HepG2 (cell line): ENCODE data around the gene THRB. TPM values are rescaled to one million over a fixed set of nuclear protein-coding genes. Genes with fewer than 3 reads are reported as not detected.
A peak's percentile ranks its signal among the peaks of the same experiment; 100 is the strongest.

Experiments
- FOXJ3 ChIP-seq: sonication (generic); formaldehyde crosslinking; IDR thresholded peaks from 2 replicates; pipeline ENCODE4 v1.4.0; 2020; ENCODE audit warnings: missing genetic modification reagents, mild to moderate bottlenecking, borderline replicate concordance
- IRF2 ChIP-seq: IDR thresholded peaks from 2 replicates; pipeline ENCODE4 v1.6.1; 2018; ENCODE audit warnings: missing genetic modification reagents, missing compliant biosample characterization
- ISL2 ChIP-seq: sonication (generic); formaldehyde crosslinking; IDR thresholded peaks from 2 replicates; pipeline ENCODE4 v1.5.0; 2020; ENCODE audit warnings: missing genetic modification reagents
- SIN3B ChIP-seq: fragments of 150-350 bp; IDR thresholded peaks from 2 replicates; pipeline ENCODE4 v1.6.1; 2014; ENCODE audit warnings: low read length
- ZFP62 ChIP-seq: sonication (generic); formaldehyde crosslinking; IDR thresholded peaks from 2 replicates; pipeline ENCODE4 v1.4.0; 2020; ENCODE audit warnings: missing genetic modification reagents
- ZNF136 ChIP-seq: sonication (generic); formaldehyde crosslinking; IDR thresholded peaks from 2 replicates; pipeline ENCODE4 v1.8.1; 2022; ENCODE audit warnings: low read depth, mild to moderate bottlenecking, moderate library complexity, missing genetic modification reagents
- ZNF292 ChIP-seq: sonication (generic); formaldehyde crosslinking; IDR thresholded peaks from 2 replicates; pipeline ENCODE4 v1.8.1; 2022; ENCODE audit warnings: mild to moderate bottlenecking, low read depth, missing genetic modification reagents, borderline replicate concordance
- ZNF644 ChIP-seq: IDR thresholded peaks from 2 replicates; pipeline ENCODE4 v1.6.1; 2016; ENCODE audit warnings: low read depth
- ZNF792 ChIP-seq: IDR thresholded peaks from 2 replicates; pipeline ENCODE4 v1.6.1; 2016
- polyA plus RNA-seq, 8 experiments: library from polyadenylated mRNA; depleted of rRNA in 3 of 8; stranded (reverse) in 7 of 8; unstranded in 1 of 8; fragments of >200 nt; fragmentation: Illumina TruSeq in 4 of 8; extraction: Trizol in 4 of 8; gene quantifications; 2 replicates each; pipeline versions ENCODE4 v1.2.1 to v1.2.3, GENCODE V29; 2011 to 2016; ENCODE audit warnings: low read depth in 4 of 8, missing spikeins in 1 of 8, mixed read lengths in 1 of 8; ENCODE audit not compliant: insufficient read depth in 1 of 8
- total RNA-seq, 5 experiments: library from RNA; depleted of rRNA; stranded (reverse); fragments of >200 nt; fragmentation: Illumina TruSeq; extraction: Trizol; gene quantifications; 2 replicates each; pipeline ENCODE4 v1.2.3, GENCODE V29; 2016; ENCODE audit warnings: low read depth in 1 of 5
- TF ChIP-seq, protein P1 (sequence below): sonication (generic); formaldehyde crosslinking; IDR thresholded peaks from 2 replicates; pipeline ENCODE4 v1.4.0; 2020; ENCODE audit warnings: missing genetic modification reagents, mild to moderate bottlenecking, borderline replicate concordance
- TF ChIP-seq, protein P2 (sequence below): sonication (generic); formaldehyde crosslinking; IDR thresholded peaks from 2 replicates; pipeline ENCODE4 v1.4.0; 2020; ENCODE audit warnings: missing genetic modification reagents
- TF ChIP-seq, protein P3 (sequence below): fragments of 450-650 bp; IDR thresholded peaks from 2 replicates; pipeline ENCODE4 v1.6.1; 2016
- TF ChIP-seq, protein P4 (sequence below): fragments of 450-650 bp; IDR thresholded peaks from 2 replicates; pipeline ENCODE4 v1.6.1; 2017; ENCODE audit warnings: mild to moderate bottlenecking
- TF ChIP-seq, protein P5 (sequence below): sonication (generic); formaldehyde crosslinking; IDR thresholded peaks from one replicate; pipeline ENCODE4 v1.5.1; 2020; ENCODE audit warnings: mild to moderate bottlenecking, missing genetic modification reagents; ENCODE audit errors: not compliant biosample characterization

THRB gene
- total and polyA plus RNA-seq, 2 of the 13 experiments (the other 11 are each of a cell fraction or from before 2014, with no cell fraction given) = 4.7 to 22.7 TPM

DNA sequence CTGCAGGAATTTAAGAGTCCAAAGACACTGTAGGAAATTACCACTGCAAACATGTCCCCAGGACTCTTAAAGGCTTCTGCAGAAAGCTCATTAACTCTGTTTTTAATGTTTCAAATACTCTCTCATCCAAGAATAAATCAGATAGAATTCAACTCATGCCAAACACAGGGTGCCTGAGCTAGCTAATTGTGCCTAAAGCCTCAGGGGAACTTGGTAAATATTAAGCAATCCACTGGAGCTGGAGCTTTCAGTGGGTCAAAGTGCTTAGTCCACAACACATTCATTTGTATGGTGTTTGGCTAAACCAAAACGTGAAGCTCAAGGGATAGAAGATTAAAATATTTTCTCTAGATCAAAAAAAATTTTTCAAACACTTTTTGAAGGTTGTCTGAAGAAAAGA, 131.4 kb downstream of the THRB start (continued):
- TF ChIP-seq, protein P1, sequence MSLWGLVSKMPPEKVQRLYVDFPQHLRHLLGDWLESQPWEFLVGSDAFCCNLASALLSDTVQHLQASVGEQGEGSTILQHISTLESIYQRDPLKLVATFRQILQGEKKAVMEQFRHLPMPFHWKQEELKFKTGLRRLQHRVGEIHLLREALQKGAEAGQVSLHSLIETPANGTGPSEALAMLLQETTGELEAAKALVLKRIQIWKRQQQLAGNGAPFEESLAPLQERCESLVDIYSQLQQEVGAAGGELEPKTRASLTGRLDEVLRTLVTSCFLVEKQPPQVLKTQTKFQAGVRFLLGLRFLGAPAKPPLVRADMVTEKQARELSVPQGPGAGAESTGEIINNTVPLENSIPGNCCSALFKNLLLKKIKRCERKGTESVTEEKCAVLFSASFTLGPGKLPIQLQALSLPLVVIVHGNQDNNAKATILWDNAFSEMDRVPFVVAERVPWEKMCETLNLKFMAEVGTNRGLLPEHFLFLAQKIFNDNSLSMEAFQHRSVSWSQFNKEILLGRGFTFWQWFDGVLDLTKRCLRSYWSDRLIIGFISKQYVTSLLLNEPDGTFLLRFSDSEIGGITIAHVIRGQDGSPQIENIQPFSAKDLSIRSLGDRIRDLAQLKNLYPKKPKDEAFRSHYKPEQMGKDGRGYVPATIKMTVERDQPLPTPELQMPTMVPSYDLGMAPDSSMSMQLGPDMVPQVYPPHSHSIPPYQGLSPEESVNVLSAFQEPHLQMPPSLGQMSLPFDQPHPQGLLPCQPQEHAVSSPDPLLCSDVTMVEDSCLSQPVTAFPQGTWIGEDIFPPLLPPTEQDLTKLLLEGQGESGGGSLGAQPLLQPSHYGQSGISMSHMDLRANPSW (CRISPR knock-in tag) = 0 out of 2 replicates have a peak, but pooled peaks have one; percentile 30
- TF ChIP-seq ISL2 (peak; percentile 87), SIN3B (no peak), ZNF136 (no peak), ZFP62 (no peak), ZNF292 (CRISPR knock-in tag) (peak; percentile 52; the same call in 1 of the 2 replicates), ZNF792 (CRISPR knock-in tag) (0 out of 2 replicates have a peak, but pooled peaks have one; percentile 43), ZNF644 (peak; percentile 89), IRF2 (CRISPR knock-in tag) (peak; percentile 81), FOXJ3 (CRISPR knock-in tag) (peak; percentile 78; the same call in 1 of the 2 replicates)
- TF ChIP-seq, protein P2, sequence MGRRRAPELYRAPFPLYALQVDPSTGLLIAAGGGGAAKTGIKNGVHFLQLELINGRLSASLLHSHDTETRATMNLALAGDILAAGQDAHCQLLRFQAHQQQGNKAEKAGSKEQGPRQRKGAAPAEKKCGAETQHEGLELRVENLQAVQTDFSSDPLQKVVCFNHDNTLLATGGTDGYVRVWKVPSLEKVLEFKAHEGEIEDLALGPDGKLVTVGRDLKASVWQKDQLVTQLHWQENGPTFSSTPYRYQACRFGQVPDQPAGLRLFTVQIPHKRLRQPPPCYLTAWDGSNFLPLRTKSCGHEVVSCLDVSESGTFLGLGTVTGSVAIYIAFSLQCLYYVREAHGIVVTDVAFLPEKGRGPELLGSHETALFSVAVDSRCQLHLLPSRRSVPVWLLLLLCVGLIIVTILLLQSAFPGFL (CRISPR knock-in tag) = no peak
- TF ChIP-seq, protein P3, sequence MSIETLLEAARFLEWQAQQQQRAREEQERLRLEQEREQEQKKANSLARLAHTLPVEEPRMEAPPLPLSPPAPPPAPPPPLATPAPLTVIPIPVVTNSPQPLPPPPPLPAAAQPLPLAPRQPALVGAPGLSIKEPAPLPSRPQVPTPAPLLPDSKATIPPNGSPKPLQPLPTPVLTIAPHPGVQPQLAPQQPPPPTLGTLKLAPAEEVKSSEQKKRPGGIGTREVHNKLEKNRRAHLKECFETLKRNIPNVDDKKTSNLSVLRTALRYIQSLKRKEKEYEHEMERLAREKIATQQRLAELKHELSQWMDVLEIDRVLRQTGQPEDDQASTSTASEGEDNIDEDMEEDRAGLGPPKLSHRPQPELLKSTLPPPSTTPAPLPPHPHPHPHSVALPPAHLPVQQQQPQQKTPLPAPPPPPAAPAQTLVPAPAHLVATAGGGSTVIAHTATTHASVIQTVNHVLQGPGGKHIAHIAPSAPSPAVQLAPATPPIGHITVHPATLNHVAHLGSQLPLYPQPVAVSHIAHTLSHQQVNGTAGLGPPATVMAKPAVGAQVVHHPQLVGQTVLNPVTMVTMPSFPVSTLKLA = no peak
- TF ChIP-seq, protein P4, sequence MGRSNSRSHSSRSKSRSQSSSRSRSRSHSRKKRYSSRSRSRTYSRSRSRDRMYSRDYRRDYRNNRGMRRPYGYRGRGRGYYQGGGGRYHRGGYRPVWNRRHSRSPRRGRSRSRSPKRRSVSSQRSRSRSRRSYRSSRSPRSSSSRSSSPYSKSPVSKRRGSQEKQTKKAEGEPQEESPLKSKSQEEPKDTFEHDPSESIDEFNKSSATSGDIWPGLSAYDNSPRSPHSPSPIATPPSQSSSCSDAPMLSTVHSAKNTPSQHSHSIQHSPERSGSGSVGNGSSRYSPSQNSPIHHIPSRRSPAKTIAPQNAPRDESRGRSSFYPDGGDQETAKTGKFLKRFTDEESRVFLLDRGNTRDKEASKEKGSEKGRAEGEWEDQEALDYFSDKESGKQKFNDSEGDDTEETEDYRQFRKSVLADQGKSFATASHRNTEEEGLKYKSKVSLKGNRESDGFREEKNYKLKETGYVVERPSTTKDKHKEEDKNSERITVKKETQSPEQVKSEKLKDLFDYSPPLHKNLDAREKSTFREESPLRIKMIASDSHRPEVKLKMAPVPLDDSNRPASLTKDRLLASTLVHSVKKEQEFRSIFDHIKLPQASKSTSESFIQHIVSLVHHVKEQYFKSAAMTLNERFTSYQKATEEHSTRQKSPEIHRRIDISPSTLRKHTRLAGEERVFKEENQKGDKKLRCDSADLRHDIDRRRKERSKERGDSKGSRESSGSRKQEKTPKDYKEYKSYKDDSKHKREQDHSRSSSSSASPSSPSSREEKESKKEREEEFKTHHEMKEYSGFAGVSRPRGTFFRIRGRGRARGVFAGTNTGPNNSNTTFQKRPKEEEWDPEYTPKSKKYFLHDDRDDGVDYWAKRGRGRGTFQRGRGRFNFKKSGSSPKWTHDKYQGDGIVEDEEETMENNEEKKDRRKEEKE = no peak
- TF ChIP-seq, protein P5, sequence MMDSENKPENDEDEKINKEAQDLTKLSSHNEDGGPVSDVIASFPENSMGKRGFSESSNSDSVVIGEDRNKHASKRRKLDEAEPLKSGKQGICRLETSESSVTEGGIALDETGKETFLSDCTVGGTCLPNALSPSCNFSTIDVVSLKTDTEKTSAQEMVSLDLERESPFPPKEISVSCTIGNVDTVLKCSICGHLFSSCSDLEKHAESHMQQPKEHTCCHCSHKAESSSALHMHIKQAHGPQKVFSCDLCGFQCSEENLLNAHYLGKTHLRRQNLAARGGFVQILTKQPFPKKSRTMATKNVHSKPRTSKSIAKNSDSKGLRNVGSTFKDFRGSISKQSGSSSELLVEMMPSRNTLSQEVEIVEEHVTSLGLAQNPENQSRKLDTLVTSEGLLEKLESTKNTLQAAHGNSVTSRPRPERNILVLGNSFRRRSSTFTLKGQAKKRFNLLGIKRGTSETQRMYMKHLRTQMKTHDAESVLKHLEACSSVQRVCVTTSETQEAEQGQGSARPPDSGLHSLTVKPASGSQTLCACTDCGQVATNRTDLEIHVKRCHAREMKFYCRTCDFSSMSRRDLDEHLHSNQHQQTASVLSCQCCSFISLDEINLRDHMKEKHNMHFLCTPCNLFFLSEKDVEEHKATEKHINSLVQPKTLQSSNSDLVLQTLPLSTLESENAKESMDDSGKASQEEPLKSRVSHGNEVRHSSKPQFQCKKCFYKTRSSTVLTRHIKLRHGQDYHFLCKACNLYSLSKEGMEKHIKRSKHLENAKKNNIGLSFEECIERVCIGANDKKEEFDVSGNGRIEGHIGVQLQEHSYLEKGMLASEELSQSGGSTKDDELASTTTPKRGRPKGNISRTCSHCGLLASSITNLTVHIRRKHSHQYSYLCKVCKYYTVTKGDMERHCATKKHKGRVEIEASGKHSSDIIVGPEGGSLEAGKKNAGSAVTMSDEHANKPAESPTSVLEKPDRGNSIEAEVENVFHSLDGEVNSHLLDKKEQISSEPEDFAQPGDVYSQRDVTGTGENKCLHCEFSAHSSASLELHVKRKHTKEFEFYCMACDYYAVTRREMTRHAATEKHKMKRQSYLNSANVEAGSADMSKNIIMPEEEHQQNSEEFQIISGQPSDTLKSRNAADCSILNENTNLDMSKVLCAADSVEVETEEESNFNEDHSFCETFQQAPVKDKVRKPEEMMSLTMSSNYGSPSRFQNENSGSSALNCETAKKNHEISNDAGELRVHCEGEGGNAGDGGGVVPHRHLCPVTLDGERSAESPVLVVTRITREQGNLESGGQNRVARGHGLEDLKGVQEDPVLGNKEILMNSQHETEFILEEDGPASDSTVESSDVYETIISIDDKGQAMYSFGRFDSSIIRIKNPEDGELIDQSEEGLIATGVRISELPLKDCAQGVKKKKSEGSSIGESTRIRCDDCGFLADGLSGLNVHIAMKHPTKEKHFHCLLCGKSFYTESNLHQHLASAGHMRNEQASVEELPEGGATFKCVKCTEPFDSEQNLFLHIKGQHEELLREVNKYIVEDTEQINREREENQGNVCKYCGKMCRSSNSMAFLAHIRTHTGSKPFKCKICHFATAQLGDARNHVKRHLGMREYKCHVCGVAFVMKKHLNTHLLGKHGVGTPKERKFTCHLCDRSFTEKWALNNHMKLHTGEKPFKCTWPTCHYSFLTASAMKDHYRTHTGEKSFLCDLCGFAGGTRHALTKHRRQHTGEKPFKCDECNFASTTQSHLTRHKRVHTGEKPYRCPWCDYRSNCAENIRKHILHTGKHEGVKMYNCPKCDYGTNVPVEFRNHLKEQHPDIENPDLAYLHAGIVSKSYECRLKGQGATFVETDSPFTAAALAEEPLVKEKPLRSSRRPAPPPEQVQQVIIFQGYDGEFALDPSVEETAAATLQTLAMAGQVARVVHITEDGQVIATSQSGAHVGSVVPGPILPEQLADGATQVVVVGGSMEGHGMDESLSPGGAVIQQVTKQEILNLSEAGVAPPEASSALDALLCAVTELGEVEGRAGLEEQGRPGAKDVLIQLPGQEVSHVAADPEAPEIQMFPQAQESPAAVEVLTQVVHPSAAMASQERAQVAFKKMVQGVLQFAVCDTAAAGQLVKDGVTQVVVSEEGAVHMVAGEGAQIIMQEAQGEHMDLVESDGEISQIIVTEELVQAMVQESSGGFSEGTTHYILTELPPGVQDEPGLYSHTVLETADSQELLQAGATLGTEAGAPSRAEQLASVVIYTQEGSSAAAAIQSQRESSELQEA = no peak
